Skeletal muscle tissue (tissue), 4 donors: ENCODE results near the gene SIK2. TPM values are rescaled to one million over a fixed set of nuclear protein-coding genes. Genes with fewer than 3 reads are reported as not detected.

ENCODE experiments used
- H3K27ac ChIP-seq: one replicate; pipeline ENCODE4 v1.7.0; 2013; ENCODE audit warnings: mild to moderate bottlenecking, low read depth, low read length, inconsistent platforms
- H3K27me3 ChIP-seq, 3 donors: one replicate each; pipeline ENCODE4 v1.7.0; 2013; ENCODE audit warnings: low read length in 3 of 3; ENCODE audit not compliant: control insufficient read depth in 3 of 3, insufficient read depth in 3 of 3
- H3K36me3 ChIP-seq, 3 donors: one replicate each; pipeline ENCODE4 v1.7.0; 2013; ENCODE audit warnings: low read length in 3 of 3; ENCODE audit not compliant: control insufficient read depth in 3 of 3, insufficient read depth in 3 of 3
- H3K4me1 ChIP-seq, 3 donors: one replicate each; pipeline ENCODE4 v1.7.0; 2013; ENCODE audit warnings: low read length in 3 of 3, mild to moderate bottlenecking in 3 of 3; ENCODE audit not compliant: control insufficient read depth in 3 of 3, insufficient read depth in 3 of 3
- H3K4me3 ChIP-seq, 3 donors: one replicate each; pipeline ENCODE4 v1.7.0; 2013; ENCODE audit warnings: low read length in 3 of 3
- H3K9ac ChIP-seq, 3 donors: one replicate each; pipeline ENCODE4 v1.7.0; 2013; ENCODE audit warnings: low read length in 3 of 3, mild to moderate bottlenecking in 3 of 3, moderate library complexity in 2 of 3, low read depth in 1 of 3
- H3K9me3 ChIP-seq, 3 donors: one replicate each; pipeline ENCODE4 v1.7.0; 2013; ENCODE audit warnings: low read length in 3 of 3; ENCODE audit not compliant: control insufficient read depth in 3 of 3
- total RNA-seq: library from RNA; depleted of rRNA; stranded (reverse); fragments of >200 nt; gene quantifications from one replicate; pipeline ENCODE4 v1.2.3, GENCODE V29; 2014
- donor health status: Osteomylitis.

SIK2 gene
- total RNA-seq, 1 donor from 2014 or later = 11.5 TPM

- peak overlapping the region; percentile 99 for H3K27ac ChIP-seq
- peak overlapping the region; percentile 79 to 90 (median 87) for H3K9ac ChIP-seq
- H3K9me3 ChIP-seq = no peaks in the 10 kb centered on the region
- peaks cover 66 to 70% (median 70%) of the 10 kb centered on the region in 3 donors for H3K4me1 ChIP-seq
- no peaks in the 10 kb centered on the region for H3K27me3 ChIP-seq
- peak overlapping the region in 2 of 3 donors; percentile 16 to 80 for H3K4me3 ChIP-seq
- peaks cover 5 to 17% (median 12%) of the 10 kb centered on the region in 3 donors for H3K36me3 ChIP-seq
Measured at GRCh38 chr11:111736621-111737443, 134.6 kb downstream of the SIK2 start.

GRCh38 chr11:111737444-111738210 lies 135.4 kb downstream of the SIK2 start:
- Histone ChIP-seq H3K36me3 (peaks cover 7 to 20% (median 15%) of the 10 kb centered on the region in 3 donors), H3K4me1 (peaks cover 60 to 63% (median 63%) of the 10 kb centered on the region in 3 donors), H3K27ac (peak overlapping the region; percentile 99), H3K9ac (peak overlapping the region; percentile 66 to 90 (median 66)), H3K9me3 (no peaks in the 10 kb centered on the region), H3K27me3 (no peaks in the 10 kb centered on the region), H3K4me3 (peak overlapping the region; percentile 19 to 54 (median 25))

GRCh38 chr11:111739299-111739698 lies 137.1 kb downstream of the SIK2 start:
- Histone ChIP-seq H3K9ac (no peak overlapping the region), H3K27me3 (no peaks in the 10 kb centered on the region), H3K36me3 (peaks cover 16 to 32% (median 24%) of the 10 kb centered on the region in 3 donors), H3K4me3 (no peak overlapping the region), H3K27ac (peak overlapping the region; percentile 99), H3K9me3 (no peaks in the 10 kb centered on the region), H3K4me1 (peaks cover 43 to 47% (median 46%) of the 10 kb centered on the region in 3 donors)

DNA sequence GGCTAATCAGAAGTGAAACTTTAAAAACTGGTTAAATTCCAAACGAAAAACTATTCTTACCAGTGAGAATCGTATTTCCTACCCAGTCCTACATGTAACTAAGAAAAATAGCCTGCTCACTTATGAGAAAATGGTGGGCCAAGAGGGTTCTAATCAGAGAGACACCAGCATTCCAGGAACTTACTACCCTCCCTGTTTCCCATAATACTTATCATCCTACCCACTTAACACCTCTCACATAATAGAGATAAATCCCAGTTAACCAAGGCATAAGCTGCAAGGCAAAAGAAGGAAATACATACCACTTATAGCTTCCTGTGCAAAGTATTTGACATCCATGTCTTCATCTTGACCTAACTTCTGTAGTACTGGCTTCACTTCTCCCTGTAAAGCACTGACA lies 139.5 kb downstream of the SIK2 start:
- no peak overlapping the region for H3K27ac ChIP-seq
- no peaks in the 10 kb centered on the region for H3K9me3 ChIP-seq
- H3K9ac ChIP-seq = no peak overlapping the region
- H3K27me3 ChIP-seq = no peaks in the 10 kb centered on the region
- peaks cover 20 to 47% (median 30%) of the 10 kb centered on the region in 3 donors for H3K36me3 ChIP-seq
- H3K4me3 ChIP-seq = no peak overlapping the region
- H3K4me1 ChIP-seq = peaks cover 19 to 22% (median 22%) of the 10 kb centered on the region in 3 donors

- no peaks in the 10 kb centered on the region for H3K27me3 ChIP-seq
- no peak overlapping the region for H3K4me3 ChIP-seq
- peaks cover 0 to 6% (median 3%) of the 10 kb centered on the region in 3 donors for H3K4me1 ChIP-seq
- H3K27ac ChIP-seq = no peak overlapping the region
- no peak overlapping the region for H3K9ac ChIP-seq
- peaks cover 28 to 55% (median 37%) of the 10 kb centered on the region in 3 donors for H3K36me3 ChIP-seq
- H3K9me3 ChIP-seq = no peaks in the 10 kb centered on the region
Measured at GRCh38 chr11:111743700-111744099, 141.5 kb downstream of the SIK2 start.

GRCh38 chr11:111745719-111746504 lies 143.7 kb downstream of the SIK2 start:
- Histone ChIP-seq H3K4me1 (peaks cover 0 to 4% (median 0%) of the 10 kb centered on the region in 3 donors), H3K9me3 (no peaks in the 10 kb centered on the region), H3K27me3 (no peaks in the 10 kb centered on the region), H3K36me3 (peaks cover 29 to 59% (median 46%) of the 10 kb centered on the region in 3 donors), H3K27ac (no peak overlapping the region), H3K9ac (no peak overlapping the region), H3K4me3 (no peak overlapping the region)

DNA sequence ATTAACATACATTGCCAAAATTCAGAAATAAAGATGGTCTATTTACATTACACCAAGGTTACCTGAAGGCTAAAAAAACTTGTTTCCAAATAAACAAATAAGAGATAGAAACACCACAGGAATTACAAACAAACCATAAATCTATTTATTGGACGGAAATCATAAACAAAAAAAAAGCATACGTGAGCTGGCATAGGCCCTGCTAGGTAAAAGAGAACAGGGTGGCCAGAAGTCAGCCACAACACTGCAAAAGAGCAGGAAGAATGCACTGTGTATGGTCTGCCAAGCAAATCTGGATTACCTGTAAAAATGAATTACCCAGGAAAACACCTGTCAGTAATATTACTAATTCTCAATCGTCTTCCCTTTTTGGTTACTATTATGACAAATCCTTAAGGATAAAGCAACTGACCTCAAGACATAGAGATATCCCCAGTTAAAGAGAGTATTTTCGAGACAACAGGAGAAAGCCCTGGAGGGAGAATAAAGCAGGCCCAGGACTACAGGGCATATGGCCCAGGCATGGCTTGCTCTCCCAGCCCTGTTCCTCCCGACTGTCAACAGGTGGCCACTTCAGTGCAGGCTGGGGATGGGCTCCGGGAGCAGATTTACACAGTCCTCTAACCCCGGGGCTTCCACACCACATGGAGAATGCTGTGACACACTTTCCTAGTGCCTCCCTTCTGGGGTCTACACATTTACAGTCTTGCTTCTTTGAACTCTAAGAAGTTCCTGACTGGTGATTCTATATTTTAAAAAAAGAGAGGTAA lies 146.0 kb downstream of the SIK2 start:
- H3K27me3 ChIP-seq = no peaks in the 10 kb centered on the region
- no peak overlapping the region for H3K9ac ChIP-seq
- H3K36me3 ChIP-seq = peaks cover 32 to 57% (median 47%) of the 10 kb centered on the region in 3 donors
- no peak overlapping the region for H3K27ac ChIP-seq
- H3K4me3 ChIP-seq = no peak overlapping the region
- peaks cover 0 to 4% (median 0%) of the 10 kb centered on the region in 3 donors for H3K4me1 ChIP-seq
- no peaks in the 10 kb centered on the region for H3K9me3 ChIP-seq

GRCh38 chr11:111749646-111750045 lies 147.4 kb downstream of the SIK2 start:
- Histone ChIP-seq H3K36me3 (peaks cover 30 to 55% (median 48%) of the 10 kb centered on the region in 3 donors), H3K9ac (no peak overlapping the region), H3K4me1 (peaks cover 0 to 4% (median 0%) of the 10 kb centered on the region in 3 donors), H3K27ac (no peak overlapping the region), H3K27me3 (no peaks in the 10 kb centered on the region), H3K4me3 (no peak overlapping the region), H3K9me3 (no peaks in the 10 kb centered on the region)

DNA sequence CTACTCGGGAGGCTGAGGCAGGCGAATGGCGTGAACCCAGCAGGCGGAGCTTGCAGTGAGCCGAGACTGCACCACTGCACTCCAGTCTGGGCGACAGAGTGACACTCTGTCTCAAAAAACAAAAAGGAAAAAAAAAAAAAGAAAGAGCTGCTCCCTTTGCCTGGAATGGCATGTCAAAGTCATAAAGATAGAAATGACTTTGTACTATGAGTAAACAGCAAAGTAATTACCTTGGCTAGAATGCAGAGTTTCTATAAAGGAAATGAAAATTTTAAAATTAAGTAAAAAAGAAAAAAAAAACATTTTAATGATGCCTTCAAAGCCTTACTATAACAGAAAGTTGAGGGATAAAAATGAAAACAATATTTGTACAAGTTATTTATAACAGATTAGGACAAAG lies 153.8 kb downstream of the SIK2 start:
- no peaks in the 10 kb centered on the region for H3K27me3 ChIP-seq
- H3K27ac ChIP-seq = no peak overlapping the region
- H3K4me1 ChIP-seq = no peaks in the 10 kb centered on the region
- H3K9ac ChIP-seq = no peak overlapping the region
- peaks cover 43 to 68% (median 61%) of the 10 kb centered on the region in 3 donors for H3K36me3 ChIP-seq
- no peak overlapping the region for H3K4me3 ChIP-seq
- H3K9me3 ChIP-seq = no peaks in the 10 kb centered on the region
